Neutrophil (primary cell): Measurements from ENCODE around the gene KDM5C.
"Not testable (repeated sequence)": the region's sequence is repeated elsewhere in the genome, so short reads cannot be mapped to it uniquely, and the experiment has no call there.

ENCODE experiments used
- H3K27ac ChIP-seq: fragments of 200-600 bp; sonication (generic); 2 replicates; pipeline ENCODE4 v1.5.1; 2016; ENCODE audit warnings: mild to moderate bottlenecking, moderate library complexity
- H3K27me3 ChIP-seq: fragments of 200-600 bp; sonication (generic); 2 replicates; pipeline ENCODE4 v1.6.0; 2016; ENCODE audit warnings: mild to moderate bottlenecking
- H3K36me3 ChIP-seq: fragments of 200-600 bp; sonication (generic); 2 replicates; pipeline ENCODE4 v1.5.1; 2017
- H3K4me1 ChIP-seq, 2 experiments: fragments of 200-600 bp in 1 of 2; sonication (generic) in 1 of 2; 1 replicate in 1 of 2; 2 replicates in 1 of 2; pipeline versions ENCODE4 v1.5.1 to v1.6.1; 2013 to 2016; ENCODE audit warnings: low read depth in 1 of 2, low read length in 1 of 2, mild to moderate bottlenecking in 1 of 2, moderate library complexity in 1 of 2; ENCODE audit not compliant: control insufficient read depth in 1 of 2, insufficient read depth in 1 of 2
- H3K4me3 ChIP-seq, 2 experiments: fragments of 200-600 bp in 1 of 2; sonication (generic) in 1 of 2; 1 replicate in 1 of 2; 2 replicates in 1 of 2; pipeline ENCODE4 v1.5.1; 2013 to 2016; ENCODE audit warnings: low read depth in 1 of 2, low read length in 1 of 2, mild to moderate bottlenecking in 1 of 2, moderate library complexity in 1 of 2
- H3K9me3 ChIP-seq: fragments of 200-600 bp; sonication (generic); 2 replicates; pipeline ENCODE4 v1.5.1; 2016
- CTCF ChIP-seq: fragments of 200-600 bp; sonication (generic); IDR thresholded peaks from 2 replicates; pipeline ENCODE4 v1.5.1; 2016; ENCODE audit warnings: antibody characterized with exemption

Gene KDM5C

GRCh38 chrX:53184836-53185235 lies 40.2 kb downstream of the KDM5C start:
- Histone ChIP-seq H3K27me3 (no peaks in the 10 kb centered on the region), H3K4me1 (no peaks in the 10 kb centered on the region), H3K9me3 (no peaks in the 10 kb centered on the region), H3K36me3 (no peaks in the 10 kb centered on the region), H3K4me3 (no peak overlapping the region), H3K27ac (no peak overlapping the region)
- no peak for TF ChIP-seq CTCF

- H3K4me3 ChIP-seq = no peak overlapping the region
- TF ChIP-seq CTCF = no peak
Measured at GRCh38 chrX:53171356-53171755, 53.7 kb downstream of the KDM5C start.

DNA sequence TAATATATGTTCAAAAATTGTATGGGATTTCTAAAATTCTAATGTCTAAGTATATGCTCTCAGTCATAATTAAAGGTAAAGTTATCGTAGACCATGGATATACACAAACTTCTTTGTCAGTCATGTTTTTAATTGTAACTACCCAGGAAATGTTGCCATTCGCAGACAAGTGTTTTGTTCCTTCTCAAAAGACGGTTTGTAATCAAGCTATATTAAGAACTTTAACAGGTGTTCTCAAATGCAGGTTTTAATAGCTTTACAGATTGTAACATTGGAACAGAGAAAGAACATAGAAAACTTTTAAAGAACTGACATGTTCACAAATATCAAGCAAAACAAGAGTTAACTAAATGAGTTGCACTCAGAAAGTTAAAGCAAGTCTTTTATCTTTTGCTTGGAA lies 58.9 kb downstream of the KDM5C start:
- Histone ChIP-seq H3K27me3 (no peaks in the 10 kb centered on the region), H3K4me3 (no peak overlapping the region), H3K36me3 (no peaks in the 10 kb centered on the region), H3K27ac (no peak overlapping the region), H3K4me1 (no peaks in the 10 kb centered on the region), H3K9me3 (no peaks in the 10 kb centered on the region)
- TF ChIP-seq CTCF = no peak

More at GRCh38 chrX:53171356-53171755, 53.7 kb downstream of the KDM5C start:
- Histone ChIP-seq H3K27ac (no peak overlapping the region), H3K36me3 (no peaks in the 10 kb centered on the region), H3K27me3 (no peaks in the 10 kb centered on the region), H3K9me3 (no peaks in the 10 kb centered on the region), H3K4me1 (no peaks in the 10 kb centered on the region)

DNA sequence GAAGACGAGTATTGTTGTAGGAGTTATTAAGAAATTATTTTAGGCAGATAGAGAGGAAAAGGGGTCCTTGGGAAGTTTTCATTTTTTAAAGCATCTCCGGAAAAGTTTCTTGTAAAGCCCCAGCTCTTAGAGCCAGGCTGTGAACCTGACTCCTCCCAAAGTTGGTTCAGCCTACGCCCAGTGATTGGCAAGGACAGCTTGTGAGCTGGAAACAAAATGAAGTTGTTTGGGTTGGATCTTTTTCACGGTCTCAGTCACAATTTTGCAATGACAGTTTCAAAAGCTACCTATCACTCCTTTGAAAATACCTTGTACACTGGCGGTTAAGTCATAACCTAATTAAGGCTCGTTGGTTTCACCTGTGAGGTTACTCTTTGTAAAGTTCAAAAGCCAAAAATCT lies 60.4 kb downstream of the KDM5C start:
- H3K4me1 ChIP-seq, H3K27me3 ChIP-seq, H3K36me3 ChIP-seq, H3K9me3 ChIP-seq, H3K27ac ChIP-seq, H3K4me3 ChIP-seq: not testable (repeated sequence)

DNA sequence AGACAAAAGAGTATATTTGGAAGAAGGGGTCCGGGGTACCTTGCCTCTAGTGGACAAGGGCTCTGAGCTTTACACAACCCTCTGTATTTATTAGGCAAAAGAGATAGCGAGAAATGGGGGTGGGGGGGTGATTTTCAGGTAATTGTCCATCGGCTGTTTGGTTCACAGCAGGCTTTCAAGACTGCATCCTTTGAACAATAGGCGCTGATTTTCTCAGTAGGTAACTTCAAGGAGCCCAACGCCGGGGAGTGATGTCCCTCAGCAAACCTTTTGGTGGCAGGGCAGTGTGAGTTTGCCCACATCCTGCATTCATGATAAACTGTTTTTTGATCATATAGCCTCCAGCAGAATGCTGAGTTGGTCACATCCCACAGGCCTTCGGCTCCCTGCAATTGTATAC lies 61.6 kb downstream of the KDM5C start:
- Histone ChIP-seq H3K9me3 (no peaks in the 10 kb centered on the region), H3K27ac (no peak overlapping the region), H3K4me3 (no peak overlapping the region), H3K36me3 (no peaks in the 10 kb centered on the region), H3K4me1 (no peaks in the 10 kb centered on the region), H3K27me3 (no peaks in the 10 kb centered on the region)
- TF ChIP-seq CTCF = no peak

- Histone ChIP-seq H3K27me3 (no peaks in the 10 kb centered on the region), H3K4me1 (no peaks in the 10 kb centered on the region), H3K9me3 (no peaks in the 10 kb centered on the region), H3K36me3 (no peaks in the 10 kb centered on the region), H3K4me3 (no peak overlapping the region), H3K27ac (no peak overlapping the region)
- TF ChIP-seq CTCF = no peak
Measured at GRCh38 chrX:53160297-53160983, 64.6 kb downstream of the KDM5C start.
